ENCODE data around the gene LZTFL1.

Gene LZTFL1

GRCh38 chr3:45790596-45790995 lies 51.3 kb downstream of the LZTFL1 start:
- H3K27ac Mint-ChIP-seq = no peak overlapping the region
- peaks cover 3% of the 10 kb centered on the region for H3K4me1 Mint-ChIP-seq (ENCODE audit: low read depth)
- H3K4me3 Mint-ChIP-seq = no peak overlapping the region
- H3K27me3 Mint-ChIP-seq = peaks cover 30% of the 10 kb centered on the region
- no peaks in the 10 kb centered on the region for H3K36me3 Mint-ChIP-seq (ENCODE audit: low read depth)
- DNase-seq = no peak
- peaks cover 10% of the 10 kb centered on the region for H3K9me3 Mint-ChIP-seq

- H3K27ac Mint-ChIP-seq = no peak overlapping the region
- H3K27me3 Mint-ChIP-seq = peaks cover 17% of the 10 kb centered on the region
- peaks cover 10% of the 10 kb centered on the region for H3K9me3 Mint-ChIP-seq
- H3K4me1 Mint-ChIP-seq (ENCODE audit: low read depth) = no peaks in the 10 kb centered on the region
- no peaks in the 10 kb centered on the region for H3K36me3 Mint-ChIP-seq (ENCODE audit: low read depth)
- DNase-seq = no peak
- H3K4me3 Mint-ChIP-seq = no peak overlapping the region
Measured at GRCh38 chr3:45789235-45789812, 52.6 kb downstream of the LZTFL1 start.

DNA sequence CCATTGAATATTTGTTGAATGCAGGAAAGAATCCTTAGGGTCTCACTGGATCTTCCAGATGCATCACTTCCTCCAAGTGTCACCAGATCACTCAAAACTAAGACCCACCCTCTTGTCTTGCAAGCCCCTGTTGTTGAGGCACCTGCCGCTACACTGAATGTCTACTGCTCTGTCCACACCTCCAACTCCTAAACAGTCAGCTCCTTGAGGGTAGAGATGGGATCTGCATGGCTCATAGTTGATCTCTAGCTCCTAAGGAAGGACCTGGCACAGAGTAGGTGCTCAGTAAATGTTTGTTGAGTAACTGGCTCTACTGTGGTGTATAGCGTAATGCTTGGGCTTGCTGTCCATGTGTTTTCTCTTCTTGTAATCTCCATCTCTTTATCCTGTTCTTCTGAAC lies 54.4 kb downstream of the LZTFL1 start:
- Mint-ChIP-seq H3K4me3 (no peak overlapping the region), H3K27ac (no peak overlapping the region), H3K36me3 (ENCODE audit: low read depth) (no peaks in the 10 kb centered on the region), H3K4me1 (ENCODE audit: low read depth) (no peaks in the 10 kb centered on the region), H3K9me3 (peaks cover 10% of the 10 kb centered on the region), H3K27me3 (peaks cover 3% of the 10 kb centered on the region)
- DNase-seq = no peak

DNA sequence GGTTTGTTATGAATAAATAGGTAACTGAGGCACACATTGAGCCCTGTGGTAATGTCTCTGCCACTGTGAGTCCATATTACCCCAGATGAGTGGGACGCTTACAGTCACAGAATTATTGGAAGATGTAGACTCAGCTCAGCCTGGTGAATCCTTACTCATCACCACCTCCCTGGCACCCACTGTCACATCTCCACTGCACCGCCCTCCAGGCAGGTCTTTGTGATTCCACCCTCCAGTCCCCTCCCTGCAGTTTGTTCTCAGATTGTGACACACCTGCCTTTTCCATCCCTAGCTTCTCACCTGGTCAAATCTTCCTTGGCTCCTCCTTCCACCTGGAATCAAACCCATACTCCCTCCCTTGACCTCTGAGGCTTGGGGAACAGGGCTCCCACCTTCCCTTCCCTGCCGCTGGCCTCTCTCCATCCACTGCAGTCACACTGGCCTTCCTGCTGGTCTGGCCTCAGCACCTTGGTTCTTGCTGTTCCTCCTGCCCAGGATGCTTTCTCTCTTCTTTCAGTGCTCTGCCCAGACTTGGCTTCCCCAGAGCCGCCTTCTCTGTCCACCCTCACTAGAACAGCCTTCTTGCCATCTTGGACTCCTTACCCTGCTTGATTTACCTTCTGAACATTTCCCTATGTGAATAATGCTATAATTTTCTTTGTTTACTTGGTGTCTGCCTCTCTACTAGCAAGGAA lies 55.0 kb downstream of the LZTFL1 start:
- H3K4me1 Mint-ChIP-seq (ENCODE audit: low read depth) = no peaks in the 10 kb centered on the region
- no peak overlapping the region for H3K27ac Mint-ChIP-seq
- DNase-seq = no peak
- H3K9me3 Mint-ChIP-seq = peaks cover 10% of the 10 kb centered on the region
- peaks cover 3% of the 10 kb centered on the region for H3K27me3 Mint-ChIP-seq
- H3K4me3 Mint-ChIP-seq = no peak overlapping the region
- H3K36me3 Mint-ChIP-seq (ENCODE audit: low read depth) = no peaks in the 10 kb centered on the region

- Mint-ChIP-seq H3K36me3 (ENCODE audit: low read depth) (no peaks in the 10 kb centered on the region), H3K4me3 (no peak overlapping the region), H3K27me3 (peaks cover 3% of the 10 kb centered on the region), H3K4me1 (ENCODE audit: low read depth) (no peaks in the 10 kb centered on the region), H3K27ac (no peak overlapping the region), H3K9me3 (peaks cover 10% of the 10 kb centered on the region)
- DNase-seq = no peak
Measured at GRCh38 chr3:45785605-45786150, 56.2 kb downstream of the LZTFL1 start.

GRCh38 chr3:45783667-45784066 lies 58.3 kb downstream of the LZTFL1 start:
- H3K9me3 Mint-ChIP-seq = no peaks in the 10 kb centered on the region
- H3K36me3 Mint-ChIP-seq (ENCODE audit: low read depth) = no peaks in the 10 kb centered on the region
- H3K27me3 Mint-ChIP-seq = no peaks in the 10 kb centered on the region
- DNase-seq = no peak
- no peak overlapping the region for H3K27ac Mint-ChIP-seq
- no peaks in the 10 kb centered on the region for H3K4me1 Mint-ChIP-seq (ENCODE audit: low read depth)
- no peak overlapping the region for H3K4me3 Mint-ChIP-seq

- no peaks in the 10 kb centered on the region for H3K36me3 Mint-ChIP-seq (ENCODE audit: low read depth)
- no peaks in the 10 kb centered on the region for H3K4me1 Mint-ChIP-seq (ENCODE audit: low read depth)
- no peak overlapping the region for H3K27ac Mint-ChIP-seq
- H3K27me3 Mint-ChIP-seq = no peaks in the 10 kb centered on the region
- H3K4me3 Mint-ChIP-seq = no peak overlapping the region
- DNase-seq = no peak
- H3K9me3 Mint-ChIP-seq = no peaks in the 10 kb centered on the region
Measured at GRCh38 chr3:45782381-45782780, 59.5 kb downstream of the LZTFL1 start.

DNA sequence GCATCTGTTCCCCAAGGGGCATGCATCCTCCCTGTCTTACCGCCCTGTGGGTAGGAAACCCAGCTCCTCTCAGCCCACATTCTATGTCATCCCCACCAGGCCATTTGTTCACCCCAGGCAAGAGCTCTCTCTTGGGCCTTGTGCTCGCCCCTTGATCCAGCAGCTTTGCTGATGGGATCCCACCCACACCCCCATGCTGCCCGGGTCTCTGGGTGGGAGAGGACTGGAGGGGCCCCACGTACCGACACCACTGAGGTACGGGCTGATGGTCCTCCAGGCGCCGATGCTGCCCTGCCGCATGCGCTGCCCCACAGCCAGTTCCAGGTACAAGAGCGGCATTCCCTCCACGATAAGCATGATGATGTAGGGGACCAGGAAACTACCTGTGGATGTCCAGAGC lies 60.1 kb downstream of the LZTFL1 start:
- no peaks in the 10 kb centered on the region for H3K9me3 Mint-ChIP-seq
- no peak overlapping the region for H3K27ac Mint-ChIP-seq
- no peak overlapping the region for H3K4me3 Mint-ChIP-seq
- no peaks in the 10 kb centered on the region for H3K36me3 Mint-ChIP-seq (ENCODE audit: low read depth)
- no peaks in the 10 kb centered on the region for H3K4me1 Mint-ChIP-seq (ENCODE audit: low read depth)
- no peaks in the 10 kb centered on the region for H3K27me3 Mint-ChIP-seq
- DNase-seq = no peak

DNA sequence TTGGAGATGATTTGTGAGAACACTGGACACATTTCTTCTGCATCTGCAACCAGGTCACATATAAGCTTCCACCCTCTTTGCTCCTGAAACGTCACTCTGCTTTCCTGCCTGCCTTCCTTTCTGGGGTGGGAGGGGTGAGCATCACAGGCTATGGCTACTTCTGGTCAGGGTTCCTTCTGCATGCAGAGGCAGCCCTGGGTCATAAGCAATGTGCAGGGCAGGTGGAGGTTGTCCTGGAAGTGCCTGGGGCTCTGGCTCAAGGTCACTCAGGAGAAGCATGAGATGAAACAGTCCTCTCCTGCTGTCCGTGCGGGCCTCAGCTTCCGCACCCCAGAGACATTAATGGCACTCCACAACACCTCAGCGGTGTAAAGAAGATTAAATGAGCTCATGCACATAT lies 60.6 kb downstream of the LZTFL1 start:
- H3K27me3 Mint-ChIP-seq = no peaks in the 10 kb centered on the region
- no peaks in the 10 kb centered on the region for H3K36me3 Mint-ChIP-seq (ENCODE audit: low read depth)
- H3K4me1 Mint-ChIP-seq (ENCODE audit: low read depth) = no peaks in the 10 kb centered on the region
- DNase-seq = no peak
- no peak overlapping the region for H3K27ac Mint-ChIP-seq
- H3K4me3 Mint-ChIP-seq = no peak overlapping the region
- no peaks in the 10 kb centered on the region for H3K9me3 Mint-ChIP-seq

GRCh38 chr3:45779746-45780735 lies 61.9 kb downstream of the LZTFL1 start:
- Mint-ChIP-seq H3K36me3 (ENCODE audit: low read depth) (no peaks in the 10 kb centered on the region), H3K4me3 (no peak overlapping the region), H3K27ac (no peak overlapping the region), H3K4me1 (ENCODE audit: low read depth) (no peaks in the 10 kb centered on the region), H3K9me3 (no peaks in the 10 kb centered on the region), H3K27me3 (peaks cover 7% of the 10 kb centered on the region)
- no peak for DNase-seq

DNA sequence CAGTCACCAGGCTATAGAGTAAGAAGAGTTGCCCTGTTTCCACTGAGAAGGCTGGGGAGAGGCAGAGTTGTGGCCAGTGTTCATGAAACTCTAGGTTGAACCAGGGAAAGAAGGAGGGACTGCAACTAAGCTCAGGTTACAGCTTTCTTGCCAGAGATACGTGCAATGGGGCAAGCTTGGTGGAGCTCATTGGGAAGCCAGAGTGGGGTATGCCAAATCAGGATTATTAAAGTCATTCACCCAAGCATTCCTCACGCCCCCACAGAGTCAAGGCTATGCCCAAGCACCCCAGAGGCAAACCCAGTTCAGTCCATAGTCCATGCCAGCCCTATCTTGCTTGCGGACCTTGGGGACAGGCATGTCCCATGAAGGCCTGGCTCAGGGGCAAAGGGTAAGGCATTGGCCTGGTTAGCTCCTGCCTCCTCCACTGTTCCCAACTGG lies 63.1 kb downstream of the LZTFL1 start:
- Mint-ChIP-seq H3K27me3 (peaks cover 7% of the 10 kb centered on the region), H3K4me3 (no peak overlapping the region), H3K4me1 (ENCODE audit: low read depth) (no peaks in the 10 kb centered on the region), H3K27ac (no peak overlapping the region), H3K36me3 (ENCODE audit: low read depth) (no peaks in the 10 kb centered on the region), H3K9me3 (no peaks in the 10 kb centered on the region)
- DNase-seq = no peak

- no peaks in the 10 kb centered on the region for H3K9me3 Mint-ChIP-seq
- no peak overlapping the region for H3K4me3 Mint-ChIP-seq
- peaks cover 5% of the 10 kb centered on the region for H3K4me1 Mint-ChIP-seq (ENCODE audit: low read depth)
- peaks cover 7% of the 10 kb centered on the region for H3K27me3 Mint-ChIP-seq
- no peaks in the 10 kb centered on the region for H3K36me3 Mint-ChIP-seq (ENCODE audit: low read depth)
- DNase-seq = no peak
- H3K27ac Mint-ChIP-seq = no peak overlapping the region
Measured at GRCh38 chr3:45777746-45778386, 64.1 kb downstream of the LZTFL1 start.

DNA sequence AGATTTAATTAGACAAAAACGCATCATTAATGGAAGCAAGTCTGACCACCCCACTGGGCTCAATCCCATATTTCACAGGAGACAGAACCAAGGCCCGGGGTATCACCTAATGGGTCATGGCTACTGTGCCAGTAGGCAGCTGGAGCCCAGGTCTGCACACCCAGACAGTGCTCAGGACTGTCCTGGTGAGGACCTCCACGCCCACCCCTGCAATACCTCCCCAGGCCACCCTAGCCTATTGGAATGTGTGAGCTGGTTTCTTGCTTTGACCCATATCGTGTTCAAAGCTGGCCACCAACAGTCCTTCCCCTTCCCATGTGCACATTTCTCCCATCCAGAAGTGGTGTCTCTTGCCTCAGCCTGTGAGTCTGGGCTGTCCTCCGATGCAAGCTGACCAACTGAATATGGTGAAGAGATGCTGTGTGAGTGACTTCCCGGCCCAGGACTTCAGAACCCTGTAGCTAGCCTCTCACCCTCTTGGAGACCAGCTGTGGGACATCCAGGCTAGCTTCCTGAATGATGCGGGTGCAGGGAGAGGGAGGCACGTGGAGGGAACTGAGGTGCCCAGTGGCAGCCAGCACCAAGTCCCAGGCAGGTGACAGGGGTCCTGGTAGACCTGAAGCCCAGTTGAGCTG lies 64.7 kb downstream of the LZTFL1 start:
- Mint-ChIP-seq H3K36me3 (ENCODE audit: low read depth) (no peaks in the 10 kb centered on the region), H3K9me3 (no peaks in the 10 kb centered on the region), H3K27me3 (peaks cover 7% of the 10 kb centered on the region), H3K27ac (no peak overlapping the region), H3K4me3 (no peak overlapping the region), H3K4me1 (ENCODE audit: low read depth) (peaks cover 11% of the 10 kb centered on the region)
- no peak for DNase-seq

DNA sequence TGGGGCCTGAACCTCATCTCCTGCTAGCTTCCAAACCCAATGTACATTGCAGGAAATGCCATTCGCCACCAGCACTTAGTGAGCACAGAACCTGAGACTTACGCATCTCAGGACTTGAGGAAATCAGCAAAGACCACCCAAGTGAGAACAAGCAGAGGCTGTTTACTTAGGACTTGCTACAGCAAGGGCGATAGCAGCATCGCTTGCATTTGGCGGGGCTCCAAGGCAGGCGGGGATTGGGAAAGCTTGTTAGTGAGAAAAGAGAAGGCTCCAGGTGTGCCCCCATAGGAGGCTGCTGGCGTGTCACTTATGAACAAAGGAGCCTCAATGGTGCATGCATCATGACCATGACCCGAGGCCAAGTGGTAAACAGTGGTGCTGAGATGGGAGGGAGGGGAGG lies 65.3 kb downstream of the LZTFL1 start:
- Mint-ChIP-seq H3K4me3 (no peak overlapping the region), H3K9me3 (no peaks in the 10 kb centered on the region), H3K27ac (no peak overlapping the region), H3K36me3 (ENCODE audit: low read depth) (no peaks in the 10 kb centered on the region), H3K27me3 (peaks cover 12% of the 10 kb centered on the region), H3K4me1 (ENCODE audit: low read depth) (peaks cover 16% of the 10 kb centered on the region)
- DNase-seq = no peak
